IPS-18a (cell line): ENCODE results near the gene ARHGEF10L.

Experiments
- H3K27ac ChIP-seq: one replicate; pipeline ENCODE4 v1.5.1; 2013; ENCODE audit warnings: low read length
- H3K27me3 ChIP-seq: one replicate; pipeline ENCODE4 v1.6.1; 2013; ENCODE audit warnings: mild to moderate bottlenecking, low read length; ENCODE audit not compliant: control insufficient read depth, insufficient read depth
- H3K36me3 ChIP-seq: one replicate; pipeline ENCODE4 v1.6.1; 2013; ENCODE audit warnings: low read depth, low read length; ENCODE audit not compliant: control insufficient read depth
- H3K4me1 ChIP-seq: one replicate; pipeline ENCODE4 v1.6.1; 2013; ENCODE audit warnings: low read depth, low read length; ENCODE audit not compliant: control insufficient read depth
- H3K4me3 ChIP-seq: one replicate; pipeline ENCODE4 v1.5.1; 2013; ENCODE audit warnings: low read length
- H3K9ac ChIP-seq: one replicate; pipeline ENCODE4 v1.6.1; 2013; ENCODE audit warnings: mild to moderate bottlenecking, low read length, moderate library complexity
- H3K9me3 ChIP-seq: one replicate; pipeline ENCODE4 v1.6.1; 2013; ENCODE audit warnings: low read depth, low read length; ENCODE audit not compliant: control insufficient read depth

ARHGEF10L gene

GRCh38 chr1:17704176-17704575 is 164.7 kb downstream of the ARHGEF10L start:
- H3K27ac ChIP-seq, result no peak overlapping the region
- no peaks in the 10 kb centered on the region for H3K27me3 ChIP-seq
- H3K4me1 ChIP-seq, result peaks cover 4% of the 10 kb centered on the region
- H3K4me3 ChIP-seq, result no peak overlapping the region
- H3K36me3 ChIP-seq, result no peaks in the 10 kb centered on the region
- no peak overlapping the region for H3K9ac ChIP-seq
- no peaks in the 10 kb centered on the region for H3K9me3 ChIP-seq

DNA sequence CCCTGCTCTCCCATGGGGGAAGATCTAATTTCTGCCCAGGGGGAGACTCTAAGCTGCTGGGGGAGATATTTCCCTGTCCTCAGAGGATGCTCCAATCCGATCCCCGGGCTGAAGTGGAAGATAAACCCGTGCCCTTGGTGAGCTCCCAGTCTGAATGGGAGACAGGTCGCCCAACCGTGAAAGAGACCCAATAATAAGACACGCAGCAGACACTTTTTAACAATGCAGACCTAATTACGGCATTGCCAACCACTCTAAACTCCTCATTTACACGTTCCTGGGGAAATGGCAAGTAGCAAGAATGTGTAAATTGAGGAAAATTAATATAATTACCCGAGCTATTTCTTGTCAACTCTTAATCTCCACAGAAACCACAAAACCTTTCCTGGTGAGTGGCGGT is 166.9 kb downstream of the ARHGEF10L start:
- Histone ChIP-seq H3K27me3 (no peaks in the 10 kb centered on the region), H3K9me3 (no peaks in the 10 kb centered on the region), H3K4me1 (peaks cover 2% of the 10 kb centered on the region), H3K4me3 (no peak overlapping the region), H3K9ac (no peak overlapping the region), H3K36me3 (no peaks in the 10 kb centered on the region), H3K27ac (no peak overlapping the region)

DNA sequence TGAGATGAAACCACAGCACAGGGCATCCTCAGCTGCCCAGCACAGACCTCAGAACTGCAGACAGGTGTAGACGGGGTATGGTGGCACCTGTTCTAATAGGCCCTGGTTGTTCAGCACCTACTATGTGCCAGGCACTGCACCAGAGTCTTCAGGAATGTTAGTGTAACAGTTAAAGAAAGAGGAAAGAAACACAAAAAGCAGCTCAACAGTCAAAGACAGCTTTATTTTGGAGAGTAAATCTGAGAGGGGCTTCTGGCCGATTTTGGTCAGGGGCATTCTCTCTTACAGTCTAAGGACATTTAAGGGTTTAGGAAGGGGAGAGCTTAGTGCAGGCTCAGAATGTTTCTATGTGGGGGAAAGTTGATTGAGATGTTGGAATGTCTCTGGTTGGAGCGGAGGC is 170.5 kb downstream of the ARHGEF10L start:
- Histone ChIP-seq H3K36me3 (no peaks in the 10 kb centered on the region), H3K9me3 (no peaks in the 10 kb centered on the region), H3K4me3 (no peak overlapping the region), H3K27me3 (no peaks in the 10 kb centered on the region), H3K27ac (no peak overlapping the region), H3K4me1 (no peaks in the 10 kb centered on the region), H3K9ac (no peak overlapping the region)

GRCh38 chr1:17710889-17711576 is 171.5 kb downstream of the ARHGEF10L start:
- H3K9me3 ChIP-seq, result no peaks in the 10 kb centered on the region
- H3K27me3 ChIP-seq, result no peaks in the 10 kb centered on the region
- no peak overlapping the region for H3K4me3 ChIP-seq
- no peaks in the 10 kb centered on the region for H3K36me3 ChIP-seq
- H3K9ac ChIP-seq, result no peak overlapping the region
- H3K27ac ChIP-seq, result no peak overlapping the region
- no peaks in the 10 kb centered on the region for H3K4me1 ChIP-seq

DNA sequence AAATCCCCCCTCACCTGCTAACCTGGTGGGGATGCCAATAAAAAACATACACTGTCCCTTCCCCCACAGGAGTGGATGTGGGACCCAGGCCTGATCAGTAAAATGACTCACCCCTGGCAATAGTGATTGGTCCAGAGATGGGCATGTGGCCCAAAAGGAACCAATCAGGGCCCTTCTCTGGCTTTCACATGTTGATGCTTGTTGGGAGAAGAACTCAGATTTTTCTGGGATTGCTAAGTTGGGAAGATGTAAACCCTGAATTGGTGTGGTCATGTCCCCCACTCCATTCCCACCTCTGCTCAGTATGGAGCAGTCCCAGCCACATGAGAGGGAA is 172.0 kb downstream of the ARHGEF10L start:
- H3K4me1 ChIP-seq, result no peaks in the 10 kb centered on the region
- no peak overlapping the region for H3K4me3 ChIP-seq
- no peak overlapping the region for H3K9ac ChIP-seq
- H3K27me3 ChIP-seq, result no peaks in the 10 kb centered on the region
- H3K27ac ChIP-seq, result no peak overlapping the region
- no peaks in the 10 kb centered on the region for H3K36me3 ChIP-seq
- no peaks in the 10 kb centered on the region for H3K9me3 ChIP-seq

DNA sequence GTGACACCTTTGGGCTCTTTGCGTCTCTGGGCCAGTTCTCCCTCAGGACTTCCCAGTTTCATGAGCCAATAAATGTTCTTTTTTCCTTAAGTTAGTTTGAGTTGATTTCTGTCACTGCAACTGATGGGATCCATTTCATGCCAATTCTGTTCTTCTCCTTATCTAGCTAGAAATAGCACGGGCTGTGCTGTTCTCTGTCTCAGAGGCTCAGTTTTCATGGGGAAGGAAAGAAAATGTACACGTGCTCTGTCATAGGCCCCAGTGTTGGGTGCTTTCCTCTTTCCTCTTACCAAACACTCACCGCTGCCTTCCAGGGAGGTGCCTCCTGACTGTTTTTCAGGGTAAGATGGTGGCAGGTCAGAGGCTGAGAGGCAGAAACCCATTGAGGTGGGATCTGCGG is 172.4 kb downstream of the ARHGEF10L start:
- Histone ChIP-seq H3K4me1 (no peaks in the 10 kb centered on the region), H3K9ac (no peak overlapping the region), H3K27me3 (no peaks in the 10 kb centered on the region), H3K27ac (no peak overlapping the region), H3K36me3 (no peaks in the 10 kb centered on the region), H3K9me3 (no peaks in the 10 kb centered on the region), H3K4me3 (no peak overlapping the region)

DNA sequence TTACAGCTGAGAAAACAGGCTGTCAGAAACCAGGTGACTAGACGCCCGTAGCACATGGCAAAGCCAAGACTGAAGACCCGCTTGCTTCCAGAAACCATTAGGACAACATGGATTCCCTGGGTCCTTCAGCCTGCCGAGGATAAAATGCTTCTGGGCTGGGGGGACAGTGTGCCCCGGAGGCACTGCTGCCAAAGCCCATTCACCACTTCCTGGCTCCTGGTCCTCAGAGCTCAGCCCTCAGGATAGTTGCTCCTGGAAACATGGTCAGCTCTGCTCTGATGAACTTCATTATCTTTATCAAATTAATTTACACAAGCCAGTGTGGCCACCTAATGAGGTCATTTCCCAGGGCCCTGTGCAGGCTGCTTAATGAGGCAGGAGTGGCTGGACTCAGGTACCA is 174.5 kb downstream of the ARHGEF10L start:
- Histone ChIP-seq H3K4me3 (no peak overlapping the region), H3K36me3 (no peaks in the 10 kb centered on the region), H3K9me3 (no peaks in the 10 kb centered on the region), H3K4me1 (no peaks in the 10 kb centered on the region), H3K27me3 (no peaks in the 10 kb centered on the region), H3K27ac (no peak overlapping the region), H3K9ac (no peak overlapping the region)

DNA sequence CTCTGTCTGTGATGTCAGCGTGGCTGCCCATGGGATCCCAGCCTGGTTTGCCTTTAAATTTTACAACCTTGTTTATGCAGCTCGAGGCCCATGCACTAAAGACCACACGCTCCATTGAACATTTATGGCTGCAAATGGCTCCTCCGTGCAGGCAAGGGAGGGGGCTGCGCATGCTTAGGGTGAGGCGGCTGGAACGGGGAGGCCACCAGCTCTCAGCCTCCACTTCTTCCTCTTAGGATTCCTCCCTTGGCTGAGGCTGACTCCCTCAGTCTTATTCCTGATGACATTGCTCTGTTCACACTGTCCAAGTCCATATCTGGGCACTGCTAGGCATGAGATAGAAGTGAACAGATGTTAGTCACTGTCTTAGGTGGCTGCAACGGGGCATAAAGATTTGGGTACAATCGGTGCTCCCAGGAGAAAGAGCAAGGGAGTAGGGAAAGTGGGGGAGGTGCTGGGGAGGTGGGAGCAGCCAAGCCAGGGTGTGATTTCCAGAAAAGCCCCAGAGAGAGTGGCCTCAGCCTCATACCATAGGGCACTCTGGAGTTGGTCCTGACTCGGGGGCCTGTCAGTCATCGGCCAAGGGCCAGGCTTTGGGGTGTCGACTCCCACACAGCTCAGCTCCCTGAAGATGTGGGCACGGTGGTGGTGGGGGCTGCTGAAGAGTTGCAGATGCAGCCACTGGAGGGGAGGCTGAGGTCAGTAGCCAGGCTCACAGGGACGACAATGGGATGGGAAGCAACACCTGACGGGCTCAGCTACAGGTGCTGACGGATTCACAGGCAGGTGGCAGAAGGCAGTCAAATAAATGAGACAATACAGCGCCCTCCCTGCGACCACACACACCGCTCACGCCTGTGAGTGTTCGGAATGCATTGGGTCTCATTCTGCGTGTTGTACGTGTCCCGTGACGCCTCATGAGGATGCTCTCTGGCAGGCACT is 178.4 kb downstream of the ARHGEF10L start:
- H3K9ac ChIP-seq, result no peak overlapping the region
- H3K36me3 ChIP-seq, result no peaks in the 10 kb centered on the region
- H3K4me3 ChIP-seq, result no peak overlapping the region
- no peaks in the 10 kb centered on the region for H3K9me3 ChIP-seq
- no peaks in the 10 kb centered on the region for H3K4me1 ChIP-seq
- no peaks in the 10 kb centered on the region for H3K27me3 ChIP-seq
- no peak overlapping the region for H3K27ac ChIP-seq

- Histone ChIP-seq H3K36me3 (no peaks in the 10 kb centered on the region), H3K27me3 (no peaks in the 10 kb centered on the region), H3K9me3 (no peaks in the 10 kb centered on the region), H3K9ac (no peak overlapping the region), H3K27ac (no peak overlapping the region), H3K4me1 (no peaks in the 10 kb centered on the region), H3K4me3 (no peak overlapping the region)
These were observed 180.4 kb downstream of the ARHGEF10L start for GRCh38 chr1:17719874-17720273.

GRCh38 chr1:17721444-17721843 is 181.9 kb downstream of the ARHGEF10L start:
- Histone ChIP-seq H3K27ac (no peak overlapping the region), H3K36me3 (no peaks in the 10 kb centered on the region), H3K4me3 (no peak overlapping the region), H3K9ac (no peak overlapping the region), H3K9me3 (no peaks in the 10 kb centered on the region), H3K27me3 (no peaks in the 10 kb centered on the region), H3K4me1 (no peaks in the 10 kb centered on the region)

DNA sequence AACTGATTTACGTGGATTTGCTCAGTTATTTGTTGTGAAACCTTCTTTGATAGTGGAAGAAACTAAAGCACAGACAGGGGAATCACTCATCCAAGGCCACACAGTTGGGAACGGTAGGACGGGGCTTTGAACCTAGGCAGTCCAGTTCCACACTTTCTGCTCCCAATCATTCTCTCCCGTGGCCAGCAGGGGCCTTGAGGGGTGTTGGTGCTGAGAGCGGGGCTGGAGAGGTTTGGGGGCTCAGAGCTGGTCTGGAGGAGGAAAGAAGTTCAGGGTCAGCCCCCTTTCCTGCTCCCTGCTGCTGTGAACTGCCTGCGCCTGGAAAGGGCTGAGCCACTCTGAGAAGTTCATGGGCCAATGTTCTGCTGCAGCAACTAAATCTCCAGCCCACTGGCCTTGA is 184.2 kb downstream of the ARHGEF10L start:
- no peaks in the 10 kb centered on the region for H3K4me1 ChIP-seq
- H3K27ac ChIP-seq, result no peak overlapping the region
- H3K9me3 ChIP-seq, result no peaks in the 10 kb centered on the region
- H3K4me3 ChIP-seq, result no peak overlapping the region
- H3K27me3 ChIP-seq, result no peaks in the 10 kb centered on the region
- H3K36me3 ChIP-seq, result no peaks in the 10 kb centered on the region
- H3K9ac ChIP-seq, result no peak overlapping the region

DNA sequence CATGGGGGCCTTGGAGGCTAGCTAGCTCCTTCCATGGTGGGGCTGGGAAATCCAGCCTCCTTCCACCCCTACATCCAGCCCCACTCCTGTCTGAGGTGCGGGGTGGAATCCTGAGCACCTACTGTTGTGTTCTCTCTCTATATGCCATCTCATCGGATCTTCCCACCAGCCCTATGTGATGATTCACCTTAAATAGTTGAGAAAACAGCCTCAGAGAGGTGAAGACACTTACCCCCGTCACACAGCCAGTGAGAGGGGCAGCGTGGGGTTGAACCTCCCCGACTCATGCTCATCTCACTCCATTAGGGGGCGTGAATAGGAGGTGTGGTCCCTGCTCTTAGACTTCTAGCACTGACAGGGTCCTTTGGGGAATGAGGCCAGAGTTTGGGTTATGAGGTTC is 184.7 kb downstream of the ARHGEF10L start:
- H3K27ac ChIP-seq, result no peak overlapping the region
- no peaks in the 10 kb centered on the region for H3K4me1 ChIP-seq
- H3K36me3 ChIP-seq, result no peaks in the 10 kb centered on the region
- no peak overlapping the region for H3K9ac ChIP-seq
- no peaks in the 10 kb centered on the region for H3K9me3 ChIP-seq
- no peak overlapping the region for H3K4me3 ChIP-seq
- no peaks in the 10 kb centered on the region for H3K27me3 ChIP-seq
